CD4-positive, alpha-beta T cell treated with Interleukin-15 for 4 hours (primary cell): ENCODE results near the gene GINS2.

Source experiments
- DNase-seq: peaks from one replicate; pipeline ENCODE4 v3.0.0-alpha.2; 2020; ENCODE audit warnings: low spot score

The GINS2 gene

GRCh38 chr16:85654251-85655095, 34.3 kb downstream of the GINS2 start:
- DNase-seq: no peak

DNA sequence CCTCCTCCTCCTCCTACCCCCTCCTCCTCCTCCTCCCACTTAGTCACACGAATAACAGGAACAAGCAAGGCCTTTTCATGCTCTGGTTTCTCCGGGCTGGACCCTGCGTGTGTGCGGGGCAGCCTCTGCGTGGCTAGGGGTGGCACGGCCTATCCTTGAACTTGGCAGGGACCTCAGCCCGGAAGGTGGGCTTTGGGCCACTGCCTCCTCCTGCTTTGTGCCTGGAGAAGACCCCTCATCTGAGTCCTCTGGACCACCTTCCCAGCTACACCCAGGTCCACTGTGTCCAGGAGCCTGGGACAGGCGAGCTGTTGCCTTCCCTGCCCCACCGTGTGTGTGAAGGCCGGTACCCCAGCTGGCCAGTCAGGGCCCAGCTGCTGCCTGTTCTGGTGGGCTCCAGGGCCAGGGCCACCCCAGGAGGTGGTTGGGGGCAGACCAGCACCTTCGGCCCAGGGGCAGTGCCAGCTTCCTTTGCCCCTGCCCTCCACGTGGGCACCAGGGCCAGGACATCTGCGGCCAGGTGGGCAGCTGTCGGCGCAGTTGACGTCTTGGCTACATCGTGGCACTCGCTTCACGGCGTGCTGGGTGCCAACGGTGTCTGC, 35.4 kb downstream of the GINS2 start:
- DNase-seq: no peak

DNA sequence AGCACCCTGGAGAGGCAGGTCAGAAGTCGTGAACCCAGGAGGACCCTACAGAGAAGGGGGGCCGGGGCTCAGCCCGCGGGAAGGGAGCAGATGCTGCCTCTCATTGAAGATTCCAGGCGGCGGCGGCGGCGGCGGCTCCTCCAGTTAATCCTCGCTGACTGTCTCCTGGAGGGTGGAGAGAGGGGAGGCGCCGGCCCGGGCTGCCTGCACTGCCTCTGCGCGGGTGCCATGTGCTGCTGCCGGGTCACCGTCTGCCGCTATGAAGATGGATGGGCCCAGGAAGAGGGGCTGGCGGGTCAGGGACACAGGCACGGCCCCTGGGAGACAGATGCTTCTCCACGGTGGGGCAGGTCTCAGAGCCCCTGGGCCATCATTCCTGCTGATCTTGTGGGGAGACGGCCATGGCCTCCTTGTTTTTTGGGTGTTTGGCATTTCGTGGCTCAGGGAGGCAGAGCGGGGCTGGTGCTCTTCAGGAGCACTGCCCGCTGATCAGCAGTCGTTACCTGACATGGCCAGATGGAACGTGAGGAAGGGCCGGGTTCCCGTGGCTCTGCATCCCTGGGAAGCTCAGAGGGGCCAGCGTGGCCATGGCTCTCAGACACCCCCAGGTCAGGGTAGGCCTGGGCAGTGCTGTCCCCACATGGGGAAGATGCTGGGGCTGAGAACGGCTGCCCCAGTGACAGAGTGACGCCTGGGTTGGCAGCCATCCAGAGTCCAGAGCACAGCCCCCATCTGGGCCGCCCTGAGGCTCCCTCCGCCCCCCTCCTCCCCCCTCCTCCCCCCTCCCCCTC, 36.1 kb downstream of the GINS2 start:
- DNase-seq: no peak

- DNase-seq: no peak
Measured at GRCh38 chr16:85651629-85652430, 36.9 kb downstream of the GINS2 start.

- DNase-seq: no peak
Measured at GRCh38 chr16:85650844-85651628, 37.7 kb downstream of the GINS2 start.

- DNase-seq: no peak
Measured at GRCh38 chr16:85650135-85650843, 38.5 kb downstream of the GINS2 start.

GRCh38 chr16:85649411-85650134, 39.2 kb downstream of the GINS2 start:
- no peak for DNase-seq

- no peak for DNase-seq
Measured at GRCh38 chr16:85648805-85649204, 39.9 kb downstream of the GINS2 start.

- no peak for DNase-seq
Measured at GRCh38 chr16:85648070-85648714, 40.6 kb downstream of the GINS2 start.

- DNase-seq: no peak
Measured at GRCh38 chr16:85646976-85647375, 41.8 kb downstream of the GINS2 start.

GRCh38 chr16:85646358-85646907, 42.3 kb downstream of the GINS2 start:
- no peak for DNase-seq

DNA sequence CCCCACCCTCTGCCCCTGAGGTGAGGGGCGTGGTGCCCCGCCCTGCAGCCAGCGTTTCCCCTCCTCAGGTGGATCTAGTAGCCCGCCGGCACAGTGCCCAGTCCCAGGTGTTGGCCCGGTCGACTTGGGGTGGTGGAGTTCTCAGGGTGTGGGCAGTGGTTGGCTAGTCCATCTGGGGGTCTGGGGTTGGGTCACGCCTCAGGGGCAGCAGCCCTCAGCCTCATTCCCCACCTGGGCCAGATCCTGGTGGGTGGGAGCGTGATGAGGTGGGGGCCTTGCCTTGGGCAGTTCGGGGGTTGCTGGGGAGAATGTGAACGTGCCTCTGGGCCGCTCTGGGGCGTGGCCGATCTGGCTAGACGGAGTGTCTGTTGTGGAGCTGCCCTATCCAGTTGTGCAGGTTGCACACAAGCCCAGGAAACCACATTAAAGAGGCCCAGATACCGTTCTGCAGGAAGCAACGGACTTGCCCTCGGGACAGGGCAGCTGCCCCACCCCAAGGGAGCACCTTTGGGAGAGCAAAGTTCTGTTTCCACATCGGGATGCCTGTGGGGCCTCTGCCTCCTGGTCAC, 43.6 kb downstream of the GINS2 start:
- DNase-seq: no peak

- no peak for DNase-seq
Measured at GRCh38 chr16:85644093-85644712, 44.6 kb downstream of the GINS2 start.

- no peak for DNase-seq
Measured at GRCh38 chr16:85643631-85644030, 45.1 kb downstream of the GINS2 start.

DNA sequence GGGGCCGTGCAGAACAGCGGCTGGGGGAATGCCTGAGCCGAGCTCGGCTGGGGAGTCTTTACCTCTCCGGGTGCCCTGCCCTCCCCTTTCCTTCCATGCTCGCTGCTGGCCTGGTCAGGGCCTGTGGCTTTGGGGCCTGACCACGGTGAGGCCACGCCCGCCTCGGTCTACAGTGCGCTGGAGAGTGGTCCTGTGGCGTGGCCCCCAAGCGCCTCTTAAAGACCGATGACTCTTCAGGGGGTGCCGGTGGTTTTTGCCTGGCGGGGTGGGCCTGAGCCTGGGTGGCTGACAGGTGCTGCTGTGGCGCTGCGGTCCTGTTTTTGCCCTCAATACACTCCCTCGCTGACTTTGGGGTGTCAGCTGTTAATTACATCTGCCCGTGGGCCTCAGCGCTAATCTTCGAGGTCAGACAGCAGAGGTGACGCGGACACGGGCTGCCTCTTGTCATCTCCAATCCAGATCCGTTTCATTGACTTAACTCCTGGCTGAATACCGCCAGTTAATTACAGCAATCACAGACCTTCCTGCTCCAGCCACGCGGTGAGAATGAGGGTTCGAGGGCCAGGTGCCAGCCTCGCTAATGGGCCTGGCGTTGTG, 45.9 kb downstream of the GINS2 start:
- no peak for DNase-seq

- no peak for DNase-seq
Measured at GRCh38 chr16:85641776-85642176, 47.0 kb downstream of the GINS2 start.

DNA sequence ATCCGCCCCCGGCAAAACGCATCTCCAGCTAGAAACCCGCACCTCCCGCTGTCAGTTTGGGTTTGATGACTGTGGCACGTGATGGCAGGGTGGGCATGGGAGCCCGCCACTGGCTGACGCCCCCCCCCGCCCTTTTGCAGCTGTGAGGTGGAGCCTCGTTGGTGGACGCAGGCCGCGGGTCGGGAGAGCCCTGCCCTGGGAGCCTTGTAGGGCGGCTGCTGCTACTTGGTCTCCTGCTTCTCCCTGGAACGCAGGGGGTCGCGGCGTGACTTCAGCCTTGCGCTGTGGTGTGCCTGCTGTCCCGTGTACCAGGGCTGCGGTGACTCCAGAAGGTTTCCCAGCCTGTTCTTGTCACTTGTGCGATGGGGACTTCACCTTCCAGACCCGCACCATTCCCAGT, 47.4 kb downstream of the GINS2 start:
- no peak for DNase-seq

DNA sequence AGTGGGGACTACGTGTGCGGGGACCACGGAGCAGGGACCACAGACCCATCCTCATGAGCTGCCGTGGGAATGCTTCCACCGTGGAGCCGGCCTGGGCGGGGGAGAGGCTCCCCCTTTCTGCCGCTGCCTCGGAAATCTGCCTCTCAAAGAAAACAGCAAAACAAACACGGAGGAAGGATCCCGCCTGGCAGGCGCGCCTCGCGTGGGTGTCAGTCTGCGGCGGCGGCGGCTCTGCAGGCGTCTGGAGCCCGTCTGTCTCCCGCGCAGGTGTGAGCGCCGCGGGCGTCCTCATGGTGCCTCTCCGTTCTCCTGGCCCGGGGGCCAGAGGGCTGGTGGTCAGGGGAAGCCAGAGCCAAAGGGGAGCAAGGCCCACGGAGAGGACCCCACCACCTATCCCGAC, 48.2 kb downstream of the GINS2 start:
- no peak for DNase-seq
